NCI-H1930 (cell line): ENCODE measurements around the gene MTIF2.
"Not testable (repeated sequence)": the region's sequence is repeated elsewhere in the genome, so short reads cannot be mapped to it uniquely, and the experiment has no call there.

ENCODE experiments used
- DNase-seq, 2 experiments: peaks; one replicate each; lab custom pipeline; 2025; lab: John Stamatoyannopoulos, UW

The MTIF2 gene

DNA sequence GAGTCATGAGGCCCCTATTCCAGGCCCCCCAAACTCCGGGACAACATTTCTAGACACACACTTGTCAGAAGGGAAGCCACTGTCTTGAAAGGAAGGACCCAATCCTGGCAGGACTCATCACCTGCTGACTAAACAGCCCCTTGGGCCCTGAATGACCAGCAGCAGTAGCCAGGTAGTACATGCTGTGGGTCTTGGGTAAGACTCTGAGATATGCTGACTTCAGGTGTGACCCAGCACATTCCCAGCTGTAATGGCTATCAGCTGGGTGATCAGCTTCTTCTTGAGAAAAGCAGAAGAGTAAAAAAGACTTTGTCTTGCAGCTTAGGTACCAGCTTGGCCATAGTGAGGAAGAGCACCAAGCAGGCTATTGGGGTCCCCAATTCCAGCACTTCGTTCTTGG lies 72.5 kb downstream of the MTIF2 start:
- DNase-seq: no peak

DNA sequence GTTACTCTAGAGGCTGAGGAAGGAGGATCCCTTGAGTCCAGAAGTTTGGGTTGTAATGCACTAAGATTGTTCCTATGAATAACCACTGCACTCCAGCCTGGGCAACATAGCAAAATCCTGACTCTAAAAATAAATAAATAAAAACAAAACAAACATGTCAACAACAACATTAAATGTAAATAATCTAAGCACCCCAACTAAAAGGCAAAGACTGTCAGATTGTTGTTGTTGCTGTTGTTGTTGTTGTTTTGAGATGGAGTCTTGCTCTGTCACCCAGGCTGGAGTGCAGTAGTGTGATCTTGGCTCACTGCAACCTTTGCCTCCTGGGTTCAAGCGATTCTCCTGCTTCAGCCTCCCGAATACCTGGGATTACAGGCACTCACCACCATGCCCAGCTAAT lies 77.1 kb downstream of the MTIF2 start:
- not testable (repeated sequence) for DNase-seq

DNA sequence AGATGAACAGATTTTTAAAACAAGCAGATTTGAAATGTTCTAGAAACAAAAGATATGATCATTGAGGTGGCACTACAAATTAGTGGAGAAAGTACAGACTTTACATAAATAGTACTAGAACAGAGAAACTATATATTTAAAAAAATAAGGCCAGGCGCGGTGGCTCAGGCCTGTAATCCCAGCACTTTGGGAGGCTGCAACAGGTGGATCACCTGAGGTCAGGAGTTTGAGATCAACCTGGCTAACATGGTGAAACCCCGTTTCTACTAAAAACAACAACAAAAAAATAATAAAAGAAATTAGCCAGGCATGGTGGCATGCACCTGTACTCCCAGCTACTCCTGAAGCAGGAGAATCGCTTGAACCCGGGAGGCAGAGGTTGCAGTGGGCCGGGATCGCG lies 82.2 kb downstream of the MTIF2 start:
- not testable (repeated sequence) for DNase-seq
